ENCODE data around the gene CROCC2. TPM values are rescaled to one million over a fixed set of nuclear protein-coding genes. Genes with fewer than 3 reads are reported as not detected.
A peak's percentile ranks its signal among the peaks of the same experiment; 100 is the strongest.

The CROCC2 gene
- polyA plus RNA-seq, 2 of the 4 experiments (the other 2 are of a cell fraction) = not detected

GRCh38 chr2:241037498-241037897 lies 131.4 kb downstream of the CROCC2 start:
- Histone ChIP-seq H3K27ac (no peak overlapping the region), H3K4me3 (no peak overlapping the region), H3K9me3 (no peaks in the 10 kb centered on the region), H3K4me2 (no peak overlapping the region), H3K4me1 (no peaks in the 10 kb centered on the region)
- no peak for FAIRE-seq
- ChIA-PET CTCF (interaction anchor here (0.6 kb wide), 1 partner anchor 825 kb away, joined by 4 read pairs; no protein-coding TSS in a partner anchor), POLR2A (no interaction called here)
- ATAC-seq = no peak; a peak in 1 of 6 replicates
- TF ChIP-seq PBX3 (IDR thresholded peaks at IDR 0.05) = no peak
- TF ChIP-seq CTCF (IDR thresholded peaks at IDR 0.05) = no peak
- TF ChIP-seq, protein P1, sequence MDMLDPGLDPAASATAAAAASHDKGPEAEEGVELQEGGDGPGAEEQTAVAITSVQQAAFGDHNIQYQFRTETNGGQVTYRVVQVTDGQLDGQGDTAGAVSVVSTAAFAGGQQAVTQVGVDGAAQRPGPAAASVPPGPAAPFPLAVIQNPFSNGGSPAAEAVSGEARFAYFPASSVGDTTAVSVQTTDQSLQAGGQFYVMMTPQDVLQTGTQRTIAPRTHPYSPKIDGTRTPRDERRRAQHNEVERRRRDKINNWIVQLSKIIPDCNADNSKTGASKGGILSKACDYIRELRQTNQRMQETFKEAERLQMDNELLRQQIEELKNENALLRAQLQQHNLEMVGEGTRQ (IDR thresholded peaks at IDR 0.05) = no peak
- TF ChIP-seq ZC3H11A (IDR thresholded peaks at IDR 0.05) = no peak
- no peak for DNase-seq (ENCODE audit: low read depth in 1 of 2, low spot score in 1 of 2)
- 72% methylated on average over 8 of the region's 9 CpGs for WGBS (ENCODE audit: missing lambda C conversion rate)

- no peaks in the 10 kb centered on the region for H3K4me1 ChIP-seq
- CTCF ChIA-PET = interaction anchor here (0.6 to 0.9 kb wide), 2 partner anchors 124 to 824 kb away, joined by 3 to 4 read pairs; no protein-coding TSS in a partner anchor
- ATAC-seq = peak in 1 of 2 experiments; percentile 24; a peak in 1 of 6 replicates
- DNase-seq (ENCODE audit: low read depth in 1 of 2, low spot score in 1 of 2) = no peak
- TF ChIP-seq PHF8 (IDR thresholded peaks at IDR 0.05; ENCODE audit: borderline replicate concordance, low read depth) (no peak), ZFP36 (IDR thresholded peaks at IDR 0.05; ENCODE audit: borderline replicate concordance, partially characterized antibody) (no peak), FOSL2 (IDR thresholded peaks at IDR 0.05) (no peak), FOSL2 (CRISPR knock-in tag; IDR thresholded peaks at IDR 0.05) (no peak), RCOR1 (IDR thresholded peaks at IDR 0.05; ENCODE audit: low read depth, low read length) (no peak), EHMT2 (IDR thresholded peaks at IDR 0.05; ENCODE audit: low read depth) (no peak), NR3C1 (IDR thresholded peaks at IDR 0.05) (no peak)
- TF ChIP-seq, protein P2, sequence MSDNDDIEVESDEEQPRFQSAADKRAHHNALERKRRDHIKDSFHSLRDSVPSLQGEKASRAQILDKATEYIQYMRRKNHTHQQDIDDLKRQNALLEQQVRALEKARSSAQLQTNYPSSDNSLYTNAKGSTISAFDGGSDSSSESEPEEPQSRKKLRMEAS (IDR thresholded peaks at IDR 0.05) = no peak
- WGBS (ENCODE audit: missing lambda C conversion rate) = 51% methylated on average over 17 of the region's 20 CpGs
- POLR2A ChIA-PET = no interaction called here
- H3K27ac ChIP-seq = no peak overlapping the region
- no peak overlapping the region for H3K4me3 ChIP-seq
- H3K9me3 ChIP-seq = no peaks in the 10 kb centered on the region
- H3K4me2 ChIP-seq = no peak overlapping the region
- FAIRE-seq = no peak
These were observed 132.4 kb downstream of the CROCC2 start for GRCh38 chr2:241038374-241039180.

DNA sequence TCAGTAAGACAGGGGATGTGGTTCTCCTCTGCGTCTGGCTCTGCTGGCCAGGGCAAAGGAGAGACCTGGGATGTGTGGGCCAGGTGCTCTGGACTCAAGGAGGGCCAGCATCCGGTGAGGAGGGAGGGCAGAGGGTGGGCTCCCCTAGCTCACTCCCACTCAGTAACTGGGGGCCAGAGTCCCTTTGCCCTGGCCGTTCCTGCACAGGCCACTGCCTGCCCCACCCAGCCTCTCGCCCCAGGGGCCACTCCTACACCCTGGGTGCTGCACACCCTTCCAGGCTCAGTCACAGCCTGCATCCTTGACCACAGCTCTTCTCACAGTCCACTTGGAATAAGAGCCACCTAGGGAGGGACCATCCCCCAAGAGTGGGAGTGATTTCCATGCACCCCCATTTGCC lies 133.3 kb downstream of the CROCC2 start:
- FAIRE-seq = no peak
- ATAC-seq = peak in 1 of 2 experiments; percentile 17; a peak in 1 of 6 replicates
- Histone ChIP-seq H3K9me3 (0 out of 3 replicates have a peak, but pooled peaks cover 1% of the 10 kb centered on the region), H3K4me2 (no peak overlapping the region), H3K27ac (no peak overlapping the region), H3K4me1 (no peaks in the 10 kb centered on the region), H3K4me3 (no peak overlapping the region)
- 92% methylated on average over 4 of the region's 4 CpGs for whole genome bisulfite sequencing (ENCODE audit: missing lambda C conversion rate)
- no peak for DNase-seq (ENCODE audit: low read depth in 1 of 2, low spot score in 1 of 2)
- ChIA-PET CTCF (interaction anchor here (0.9 kb wide), 1 partner anchor 125 kb away, joined by 3 read pairs; no protein-coding TSS in a partner anchor), POLR2A (no interaction called here)
- TF ChIP-seq E2F6 (IDR thresholded peaks at IDR 0.05; ENCODE audit: borderline replicate concordance, low read depth) = no peak
- no peak for TF ChIP-seq HOXB5 (CRISPR knock-in tag; IDR thresholded peaks at IDR 0.05)
- no peak for TF ChIP-seq RCOR1 (IDR thresholded peaks at IDR 0.05; ENCODE audit: low read depth, low read length)
- no peak for TF ChIP-seq FOSL2 (IDR thresholded peaks at IDR 0.05)
- no peak for TF ChIP-seq FOSL2 (CRISPR knock-in tag; IDR thresholded peaks at IDR 0.05)
- no peak for TF ChIP-seq TFCP2L1 (CRISPR knock-in tag; IDR thresholded peaks at IDR 0.05)
- no peak for TF ChIP-seq KDM1A (IDR thresholded peaks at IDR 0.05; ENCODE audit: low read depth)
- no peak for TF ChIP-seq ATOH8 (CRISPR knock-in tag; IDR thresholded peaks at IDR 0.05; ENCODE audit: low read depth)
- no peak for TF ChIP-seq CEBPB (IDR thresholded peaks at IDR 0.05)
- TF ChIP-seq MAFK (IDR thresholded peaks at IDR 0.05; ENCODE audit: partially characterized antibody) = no peak
- TF ChIP-seq HOXA7 (CRISPR knock-in tag; IDR thresholded peaks at IDR 0.05) = no peak
- no peak for TF ChIP-seq NPAS2 (CRISPR knock-in tag; IDR thresholded peaks at IDR 0.05; ENCODE audit: borderline replicate concordance)
- TF ChIP-seq, protein P3, sequence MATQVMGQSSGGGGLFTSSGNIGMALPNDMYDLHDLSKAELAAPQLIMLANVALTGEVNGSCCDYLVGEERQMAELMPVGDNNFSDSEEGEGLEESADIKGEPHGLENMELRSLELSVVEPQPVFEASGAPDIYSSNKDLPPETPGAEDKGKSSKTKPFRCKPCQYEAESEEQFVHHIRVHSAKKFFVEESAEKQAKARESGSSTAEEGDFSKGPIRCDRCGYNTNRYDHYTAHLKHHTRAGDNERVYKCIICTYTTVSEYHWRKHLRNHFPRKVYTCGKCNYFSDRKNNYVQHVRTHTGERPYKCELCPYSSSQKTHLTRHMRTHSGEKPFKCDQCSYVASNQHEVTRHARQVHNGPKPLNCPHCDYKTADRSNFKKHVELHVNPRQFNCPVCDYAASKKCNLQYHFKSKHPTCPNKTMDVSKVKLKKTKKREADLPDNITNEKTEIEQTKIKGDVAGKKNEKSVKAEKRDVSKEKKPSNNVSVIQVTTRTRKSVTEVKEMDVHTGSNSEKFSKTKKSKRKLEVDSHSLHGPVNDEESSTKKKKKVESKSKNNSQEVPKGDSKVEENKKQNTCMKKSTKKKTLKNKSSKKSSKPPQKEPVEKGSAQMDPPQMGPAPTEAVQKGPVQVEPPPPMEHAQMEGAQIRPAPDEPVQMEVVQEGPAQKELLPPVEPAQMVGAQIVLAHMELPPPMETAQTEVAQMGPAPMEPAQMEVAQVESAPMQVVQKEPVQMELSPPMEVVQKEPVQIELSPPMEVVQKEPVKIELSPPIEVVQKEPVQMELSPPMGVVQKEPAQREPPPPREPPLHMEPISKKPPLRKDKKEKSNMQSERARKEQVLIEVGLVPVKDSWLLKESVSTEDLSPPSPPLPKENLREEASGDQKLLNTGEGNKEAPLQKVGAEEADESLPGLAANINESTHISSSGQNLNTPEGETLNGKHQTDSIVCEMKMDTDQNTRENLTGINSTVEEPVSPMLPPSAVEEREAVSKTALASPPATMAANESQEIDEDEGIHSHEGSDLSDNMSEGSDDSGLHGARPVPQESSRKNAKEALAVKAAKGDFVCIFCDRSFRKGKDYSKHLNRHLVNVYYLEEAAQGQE (IDR thresholded peaks at IDR 0.05) = no peak
- TF ChIP-seq MYC (IDR thresholded peaks at IDR 0.05; ENCODE audit: borderline replicate concordance, low read length) = no peak
